Stimulated activated CD4-positive, alpha-beta T cell treated with anti-CD3 and anti-CD28 coated beads, Interleukin-2, amount 100 ng/mL, for 4 hours (primary cell): ENCODE measurements around the gene EHBP1.
A peak's percentile ranks its signal among the peaks of the same experiment; 100 is the strongest.
"Not testable (repeated sequence)": the region's sequence is repeated elsewhere in the genome, so short reads cannot be mapped to it uniquely, and the experiment has no call there.

ENCODE experiments used
- DNase-seq: peaks from one replicate; pipeline ENCODE4 v3.0.0-alpha.2; 2020; ENCODE audit warnings: low read depth

EHBP1 gene

DNA sequence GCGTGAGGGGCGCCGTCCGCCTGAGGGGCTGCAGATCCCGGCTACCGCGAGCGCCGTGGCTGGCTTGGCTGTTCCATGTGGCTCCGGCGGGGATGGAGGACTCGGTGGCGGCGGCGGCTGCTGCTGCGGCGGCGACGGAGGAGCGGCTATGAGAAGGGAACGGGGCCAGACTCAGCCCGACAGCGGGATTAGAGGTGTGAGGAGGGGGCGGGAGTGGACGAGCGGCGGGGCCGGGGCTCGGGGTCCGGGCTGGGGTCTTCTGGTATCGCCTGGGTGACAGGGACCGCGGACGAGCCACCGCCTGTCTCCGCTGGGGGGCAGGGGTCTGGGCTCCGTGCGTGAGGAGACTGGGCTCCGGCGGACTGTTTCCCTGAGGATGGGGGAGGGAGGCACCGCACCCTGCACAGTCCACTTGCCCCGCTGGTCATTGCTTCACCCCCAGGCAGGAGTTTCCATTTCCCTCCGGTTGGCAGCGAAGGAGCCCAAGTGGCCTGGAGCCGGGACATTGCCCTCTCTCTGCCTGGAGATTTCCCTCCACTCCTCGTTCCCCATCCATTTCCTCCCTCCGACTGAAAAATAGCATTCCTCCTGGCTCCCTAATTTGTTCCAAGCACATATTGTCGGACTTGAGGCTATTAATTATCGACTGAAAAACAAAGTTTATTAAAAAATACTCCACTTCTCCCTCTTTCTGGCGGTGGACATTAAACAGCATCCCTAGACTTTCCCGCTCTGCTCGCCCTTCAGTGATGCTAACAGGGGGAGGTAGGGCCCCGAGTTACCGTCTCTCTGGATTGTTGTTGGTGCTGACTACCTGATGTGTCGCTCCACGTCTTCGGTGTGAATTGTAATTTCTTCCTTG, 577 bp downstream of the EHBP1 start:
- DNase-seq: peak; percentile 12

- DNase-seq: no peak
Observed at GRCh38 chr2:62706721-62707521, 1.4 kb downstream of the EHBP1 start.

- DNase-seq: no peak
Observed at GRCh38 chr2:62708751-62709150, 3.2 kb downstream of the EHBP1 start.

DNA sequence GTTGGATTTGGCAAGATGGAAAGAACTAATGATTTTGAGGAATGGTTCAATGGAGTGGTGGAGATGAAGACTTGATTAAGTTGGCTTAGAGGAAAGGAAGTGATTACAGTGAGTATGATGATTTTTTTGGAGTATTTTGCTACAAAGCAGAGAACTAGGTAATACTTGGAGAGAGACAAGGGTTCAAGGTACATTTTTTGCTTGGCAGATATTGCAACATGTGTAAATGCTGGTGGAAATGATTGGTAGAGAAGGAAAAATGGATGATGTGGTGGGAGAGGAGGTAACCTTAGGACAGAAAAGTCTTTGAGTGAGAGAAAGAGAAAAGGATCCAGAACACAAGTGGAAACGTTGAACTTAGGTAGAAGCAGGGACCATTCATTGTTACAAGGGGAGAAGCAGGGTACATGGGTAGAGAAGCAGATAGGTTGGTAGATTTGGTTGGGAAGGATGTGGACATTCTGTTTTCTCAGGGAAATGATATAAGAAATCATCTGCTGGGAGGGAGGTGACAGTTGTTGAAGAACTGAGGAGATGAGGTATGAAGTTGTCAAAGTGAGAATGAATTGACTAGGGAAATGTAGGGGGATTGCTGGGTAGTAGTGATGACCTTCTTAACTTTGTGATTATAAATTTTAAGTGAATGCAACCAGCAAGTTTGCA, 6.5 kb downstream of the EHBP1 start:
- no peak for DNase-seq

DNA sequence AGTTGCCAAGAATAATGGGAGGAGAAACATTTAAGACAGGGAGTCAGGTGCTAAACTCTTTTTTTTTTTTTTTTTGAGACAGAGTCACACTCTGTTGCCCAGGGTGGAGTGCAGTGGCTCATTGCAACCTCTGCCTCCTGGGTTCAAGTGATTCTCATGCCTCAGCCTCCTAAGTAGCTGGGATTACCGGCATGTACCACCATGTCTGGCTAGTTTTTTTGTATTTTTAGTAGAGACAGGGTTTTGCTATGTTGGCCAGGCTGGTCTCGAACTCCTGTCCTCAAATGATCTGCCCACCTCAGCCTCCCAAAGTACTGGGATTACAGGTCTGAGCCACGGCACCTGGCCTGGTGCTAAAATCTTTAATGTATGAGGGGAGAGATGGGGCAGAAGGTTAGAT, 7.7 kb downstream of the EHBP1 start:
- DNase-seq: not testable (repeated sequence)

GRCh38 chr2:62713837-62714236, 8.3 kb downstream of the EHBP1 start:
- DNase-seq: no peak

GRCh38 chr2:62716768-62717167, 11.3 kb downstream of the EHBP1 start:
- no peak for DNase-seq

GRCh38 chr2:62717503-62718081, 12.1 kb downstream of the EHBP1 start:
- DNase-seq: no peak

GRCh38 chr2:62718225-62718822, 12.8 kb downstream of the EHBP1 start:
- DNase-seq: no peak

DNA sequence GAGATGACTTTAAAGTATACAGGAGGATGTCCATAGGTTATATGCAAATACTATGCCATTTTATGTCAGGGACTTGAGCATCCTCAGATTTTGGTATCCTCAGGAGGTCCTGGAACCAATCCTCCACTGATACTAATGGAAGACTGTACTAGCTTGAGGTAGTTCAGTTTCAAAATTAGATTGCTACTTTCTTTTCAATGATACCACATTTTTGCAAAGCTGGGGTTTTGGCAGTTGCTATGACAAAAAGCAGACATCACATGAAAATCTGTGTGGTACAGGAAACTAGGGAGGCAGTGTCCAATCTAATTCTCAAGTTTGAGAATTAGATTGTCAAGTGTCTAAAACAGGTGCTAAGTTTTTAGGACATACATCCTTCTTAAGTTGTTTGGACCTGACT, 14.2 kb downstream of the EHBP1 start:
- DNase-seq: no peak

- no peak for DNase-seq
Observed at GRCh38 chr2:62722679-62723078, 17.2 kb downstream of the EHBP1 start.

DNA sequence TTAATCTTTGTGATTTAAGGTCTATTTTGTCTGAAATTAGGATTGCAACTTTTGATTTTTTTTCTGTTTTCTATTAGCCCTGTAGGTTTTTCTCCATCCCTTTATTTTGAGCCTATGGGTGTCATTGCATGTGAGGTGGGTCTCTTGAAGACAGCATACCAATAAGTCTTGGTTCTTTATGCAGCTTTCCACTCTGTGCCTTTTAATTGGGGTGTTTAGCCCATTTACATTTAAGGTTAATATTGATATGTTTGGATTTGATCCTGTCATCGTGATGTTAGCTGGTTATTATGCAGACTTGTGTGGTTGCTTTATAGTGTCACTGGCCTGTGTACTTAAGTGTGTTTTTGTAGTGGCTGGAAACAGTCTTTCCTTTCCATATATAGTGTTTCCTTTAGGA, 17.7 kb downstream of the EHBP1 start:
- DNase-seq: no peak

DNA sequence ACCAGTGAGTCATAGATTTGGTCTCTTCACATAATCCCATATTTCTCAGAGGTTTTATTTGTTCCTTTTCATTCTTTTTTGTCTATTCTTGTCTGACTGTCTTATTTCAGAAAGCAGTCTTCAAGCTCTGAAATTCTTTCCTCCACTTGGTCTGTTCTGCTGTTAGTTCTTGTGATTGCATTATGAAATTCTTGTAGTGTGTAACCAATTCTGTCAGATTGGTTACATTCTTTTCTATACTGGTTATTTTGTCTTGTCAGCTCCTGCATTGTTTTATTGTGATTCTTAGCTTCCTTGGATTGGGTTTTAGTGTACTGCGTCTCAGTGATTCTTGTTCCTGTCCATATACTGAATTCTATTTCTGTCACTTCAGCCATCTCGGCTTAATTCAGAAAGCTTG, 18.6 kb downstream of the EHBP1 start:
- DNase-seq: no peak

DNA sequence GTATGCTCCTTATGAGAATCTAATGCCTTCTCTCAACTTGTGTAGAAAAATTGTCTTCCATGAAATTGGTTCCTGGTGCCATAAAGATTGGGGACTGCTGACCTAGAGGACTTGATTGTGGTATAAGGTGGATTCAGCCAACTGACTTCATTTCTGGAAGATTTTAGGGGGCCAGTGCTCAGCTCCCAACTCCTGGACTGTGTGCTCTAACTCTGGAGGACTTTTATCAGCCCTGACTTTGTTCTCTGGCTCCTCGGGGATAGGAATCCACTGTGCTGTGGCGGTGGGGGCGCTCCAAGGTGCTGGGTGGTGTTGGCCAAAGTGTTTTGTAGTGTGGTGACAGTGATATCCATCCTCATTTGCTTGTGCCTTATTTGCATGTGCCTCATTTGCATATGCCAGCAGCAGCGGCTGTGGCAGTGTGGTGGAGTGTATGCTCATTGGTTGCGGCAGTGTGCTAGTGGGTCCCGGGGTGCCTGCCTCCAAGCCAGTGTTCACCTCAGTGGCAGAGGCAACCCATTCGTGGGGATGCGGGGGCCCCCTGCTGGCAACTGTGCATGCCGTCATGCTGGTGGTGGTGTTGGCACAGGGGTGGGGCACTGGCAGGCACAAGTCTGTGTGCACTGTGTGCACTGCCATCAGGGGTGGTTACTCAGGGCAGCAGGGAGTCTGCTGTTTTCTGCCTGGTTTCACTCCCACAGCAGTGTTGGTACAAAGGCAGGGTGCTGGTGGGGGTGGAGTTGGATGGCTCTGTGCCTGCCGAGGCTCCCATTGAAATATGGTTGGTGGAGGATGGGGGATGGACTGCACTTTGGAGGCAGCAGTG, 19.6 kb downstream of the EHBP1 start:
- peak; percentile 11 for DNase-seq

DNA sequence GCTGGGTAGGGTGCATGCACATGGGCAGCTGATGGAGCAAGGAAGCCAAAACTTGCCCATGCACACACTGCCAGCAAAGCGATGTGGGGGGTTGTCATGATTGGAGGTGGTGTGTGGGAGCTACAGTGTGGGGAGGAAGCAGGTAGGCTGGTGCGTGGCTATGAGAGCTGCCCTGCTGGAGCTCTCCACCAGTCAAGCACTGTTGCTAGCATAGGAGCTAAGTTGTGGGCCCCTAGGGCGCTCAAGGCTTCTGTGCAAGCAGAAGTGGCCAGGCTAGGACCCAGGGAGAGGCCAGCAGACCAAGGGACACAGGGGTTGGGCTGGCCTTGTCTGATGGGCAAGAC, 20.2 kb downstream of the EHBP1 start:
- DNase-seq: no peak

- DNase-seq: no peak
Observed at GRCh38 chr2:62727259-62727867, 21.9 kb downstream of the EHBP1 start.

DNA sequence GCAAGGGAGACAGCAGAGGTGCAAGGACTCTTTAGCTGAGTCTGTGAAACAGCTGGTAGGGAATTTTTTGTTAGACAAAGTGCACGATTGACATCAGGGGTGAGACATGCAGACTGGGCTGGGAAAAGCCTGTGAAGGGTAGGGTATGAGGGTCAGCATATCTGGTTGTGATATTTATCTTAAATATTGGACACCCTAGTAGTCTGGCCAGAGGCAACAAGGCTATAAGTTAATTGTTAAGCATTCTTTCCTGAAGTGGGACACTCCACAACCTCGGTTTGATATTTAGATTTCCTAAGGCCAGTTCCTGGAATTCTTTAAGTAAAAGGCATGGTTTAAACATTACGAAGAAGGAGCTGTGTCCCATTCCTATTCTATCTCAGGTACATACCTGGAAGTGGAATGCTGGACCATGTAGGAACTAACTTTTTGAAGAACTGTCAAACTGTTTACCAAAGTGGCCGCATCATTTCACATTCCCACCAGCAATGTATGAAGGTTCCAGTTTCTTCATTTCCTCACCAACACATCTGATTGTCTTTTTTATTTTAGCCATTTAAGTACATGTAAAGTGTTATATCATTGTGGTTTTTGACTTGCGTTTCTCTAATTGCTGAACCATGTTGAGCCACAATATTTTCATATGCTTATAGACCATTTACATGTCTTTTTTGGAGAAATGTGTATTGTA, 22.5 kb downstream of the EHBP1 start:
- DNase-seq: no peak

GRCh38 chr2:62731275-62731674, 25.8 kb downstream of the EHBP1 start:
- no peak for DNase-seq

DNA sequence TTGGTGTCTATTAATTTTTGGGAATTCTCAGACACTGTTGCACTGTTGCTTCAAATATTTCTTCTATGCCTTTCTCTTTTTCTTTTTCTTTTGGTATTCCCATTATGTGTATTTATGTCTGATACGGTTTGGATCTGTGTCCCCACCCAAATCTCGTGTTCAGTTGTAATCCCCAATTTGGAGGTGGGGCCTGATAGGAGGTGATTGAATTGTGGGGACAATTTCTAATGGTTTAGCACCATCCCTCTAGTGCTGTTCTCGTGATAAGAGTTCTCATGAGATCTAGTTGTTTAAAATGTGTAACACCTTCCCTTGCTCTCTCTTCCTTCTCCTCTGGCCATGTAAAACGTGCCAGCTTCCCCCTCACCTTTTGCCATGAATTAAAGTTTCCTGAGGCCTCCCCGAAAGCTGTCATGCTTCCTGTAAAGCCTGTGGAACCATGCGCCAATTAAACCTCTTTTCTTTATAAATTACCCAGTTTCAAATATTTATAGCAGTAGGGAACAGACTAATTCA, 26.8 kb downstream of the EHBP1 start:
- DNase-seq: no peak

GRCh38 chr2:62733546-62733945, 28.0 kb downstream of the EHBP1 start:
- no peak for DNase-seq
